Tibial nerve (tissue), 4 donors: ENCODE results near the gene NRXN3. TPM values are rescaled to one million over a fixed set of nuclear protein-coding genes. Genes with fewer than 3 reads are reported as not detected.

Experiments used
- DNase-seq, 2 donors: peaks; one replicate each; pipeline ENCODE4 v3.0.0-alpha.2; 2019; ENCODE audit warnings: low spot score in 2 of 2
- H3K27ac ChIP-seq, 4 donors: fragments of 200-600 bp; sonication (generic) in 3 of 4; one replicate each; pipeline ENCODE4 v1.5.1; 2017 to 2019; ENCODE audit warnings: mild to moderate bottlenecking in 1 of 4
- H3K27me3 ChIP-seq, 2 donors: fragments of 200-600 bp; sonication (generic) in 1 of 2; one replicate each; pipeline versions ENCODE4 v1.5.1 to v1.6.0; 2017 to 2019
- H3K36me3 ChIP-seq, 3 donors: fragments of 200-600 bp; sonication (generic); one replicate each; pipeline ENCODE4 v1.5.1; 2018 to 2019
- H3K4me1 ChIP-seq, 4 donors: fragments of 200-600 bp; sonication (generic) in 3 of 4; one replicate each; pipeline ENCODE4 v1.5.1; 2017 to 2019
- H3K4me3 ChIP-seq, 4 donors: fragments of 200-600 bp; sonication (generic) in 3 of 4; one replicate each; pipeline ENCODE4 v1.5.1; 2017 to 2019; ENCODE audit warnings: mild to moderate bottlenecking in 1 of 4, moderate library complexity in 1 of 4
- H3K9me3 ChIP-seq, 4 donors: fragments of 200-600 bp; sonication (generic) in 3 of 4; one replicate each; pipeline ENCODE4 v1.5.1; 2017 to 2019
- EP300 ChIP-seq, 2 donors: sonication (generic); formaldehyde crosslinking; IDR thresholded peaks; one replicate each; pipeline ENCODE4 v1.6.1; 2017; ENCODE audit warnings: antibody characterized with exemption in 2 of 2, mild to moderate bottlenecking in 1 of 2
- POLR2A ChIP-seq, 2 donors: fragments of 450-650 bp; IDR thresholded peaks; one replicate each; pipeline ENCODE4 v1.6.1; 2017; ENCODE audit warnings: antibody characterized with exemption in 2 of 2, mild to moderate bottlenecking in 2 of 2, moderate library complexity in 2 of 2
- WGBS, 2 donors: methylation state at CpG; one replicate each; pipeline ENCODE4 v1.1.5; 2018; 5-methylcytosine and 5-hydroxymethylcytosine counted together
- total RNA-seq, 4 donors: library from RNA; depleted of rRNA; stranded (reverse); fragments of >200 nt; gene quantifications; one replicate each; pipeline ENCODE4 v1.1.0, GENCODE V29; 2016
- TF ChIP-seq, protein P1 (sequence below), 5 experiments: fragments of 200-600 bp in 3 of 5; fragments of 450-650 bp in 2 of 5; sonication (generic) in 3 of 5; IDR thresholded peaks; one replicate each; pipeline ENCODE4 v1.5.1; 2016 to 2019; ENCODE audit warnings: antibody characterized with exemption in 5 of 5, mild to moderate bottlenecking in 3 of 5, moderate library complexity in 2 of 5

The NRXN3 gene
- total RNA-seq, 4 donors from 2014 or later: 16.7 to 52.2 (median 19.7) TPM

DNA sequence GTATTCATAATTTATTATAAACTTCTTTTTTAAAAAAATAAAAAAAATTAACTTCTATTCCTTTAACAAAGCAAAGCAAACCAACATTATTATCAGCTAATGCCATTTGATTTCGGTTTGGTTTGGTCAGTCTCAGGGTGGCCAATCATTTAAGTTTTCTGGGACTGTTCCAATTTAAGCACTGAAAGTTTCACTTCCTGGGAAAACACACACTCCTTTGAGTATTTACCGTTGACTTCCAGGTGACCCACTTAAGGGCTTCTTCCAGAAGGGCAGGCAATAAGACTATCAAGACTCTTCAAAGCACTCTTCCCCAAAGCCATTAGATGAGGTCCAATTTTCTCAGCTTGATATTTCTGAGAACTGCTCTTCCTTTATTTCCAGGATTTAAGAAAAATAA lies 1187.1 kb downstream of the NRXN3 start:
- TF ChIP-seq, protein P1, sequence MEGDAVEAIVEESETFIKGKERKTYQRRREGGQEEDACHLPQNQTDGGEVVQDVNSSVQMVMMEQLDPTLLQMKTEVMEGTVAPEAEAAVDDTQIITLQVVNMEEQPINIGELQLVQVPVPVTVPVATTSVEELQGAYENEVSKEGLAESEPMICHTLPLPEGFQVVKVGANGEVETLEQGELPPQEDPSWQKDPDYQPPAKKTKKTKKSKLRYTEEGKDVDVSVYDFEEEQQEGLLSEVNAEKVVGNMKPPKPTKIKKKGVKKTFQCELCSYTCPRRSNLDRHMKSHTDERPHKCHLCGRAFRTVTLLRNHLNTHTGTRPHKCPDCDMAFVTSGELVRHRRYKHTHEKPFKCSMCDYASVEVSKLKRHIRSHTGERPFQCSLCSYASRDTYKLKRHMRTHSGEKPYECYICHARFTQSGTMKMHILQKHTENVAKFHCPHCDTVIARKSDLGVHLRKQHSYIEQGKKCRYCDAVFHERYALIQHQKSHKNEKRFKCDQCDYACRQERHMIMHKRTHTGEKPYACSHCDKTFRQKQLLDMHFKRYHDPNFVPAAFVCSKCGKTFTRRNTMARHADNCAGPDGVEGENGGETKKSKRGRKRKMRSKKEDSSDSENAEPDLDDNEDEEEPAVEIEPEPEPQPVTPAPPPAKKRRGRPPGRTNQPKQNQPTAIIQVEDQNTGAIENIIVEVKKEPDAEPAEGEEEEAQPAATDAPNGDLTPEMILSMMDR (IDR thresholded peaks at IDR 0.05): no peak
- TF ChIP-seq EP300 (IDR thresholded peaks at IDR 0.05): no peak
- TF ChIP-seq POLR2A (IDR thresholded peaks at IDR 0.05): no peak
- Histone ChIP-seq H3K27me3 (no peaks in the 10 kb centered on the region), H3K27ac (no peak overlapping the region), H3K36me3 (no peaks in the 10 kb centered on the region), H3K4me3 (no peak overlapping the region), H3K9me3 (no peaks in the 10 kb centered on the region), H3K4me1 (peaks cover 0 to 6% (median 0%) of the 10 kb centered on the region in 4 donors)
- no peak for DNase-seq
- WGBS, 2 donors: 52 to 53% methylated on average over 2 of the region's 2 CpGs

DNA sequence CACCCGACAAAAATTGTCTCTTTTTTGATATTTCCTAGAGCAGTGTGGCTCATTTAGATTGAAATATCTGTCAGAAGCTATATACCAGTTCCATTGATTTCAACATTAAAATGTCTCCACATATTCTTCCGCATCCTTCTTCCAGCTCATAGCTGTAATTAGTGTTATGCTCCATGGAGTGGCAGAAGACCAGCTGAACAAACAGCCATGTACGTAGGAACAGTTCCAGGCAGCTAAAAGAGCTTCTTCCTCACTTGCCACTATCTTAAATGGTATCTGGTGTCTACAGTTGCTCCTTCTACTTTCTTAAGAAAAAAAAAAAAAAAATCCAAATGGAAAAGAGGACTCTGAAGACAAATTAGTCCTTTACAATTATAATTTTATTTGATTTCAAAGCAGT lies 1193.1 kb downstream of the NRXN3 start:
- Histone ChIP-seq H3K27me3 (no peaks in the 10 kb centered on the region), H3K27ac (no peak overlapping the region)

GRCh38 chr14:79369359-79370332 lies 1199.5 kb downstream of the NRXN3 start:
- no peaks in the 10 kb centered on the region for H3K4me1 ChIP-seq
- no peak for TF ChIP-seq POLR2A (IDR thresholded peaks at IDR 0.05)
- no peak for TF ChIP-seq EP300 (IDR thresholded peaks at IDR 0.05)
- TF ChIP-seq, protein P1 (IDR thresholded peaks at IDR 0.05): no peak
- H3K27ac ChIP-seq: no peak overlapping the region
- DNase-seq: no peak
- no peaks in the 10 kb centered on the region for H3K9me3 ChIP-seq
- H3K36me3 ChIP-seq: no peaks in the 10 kb centered on the region
- H3K27me3 ChIP-seq: no peaks in the 10 kb centered on the region
- no peak overlapping the region for H3K4me3 ChIP-seq
- WGBS, 2 donors: 80 to 84% methylated on average over 10 of the region's 10 CpGs

More for the DNA sequence above, 1193.1 kb downstream of the NRXN3 start:
- Histone ChIP-seq H3K9me3 (no peaks in the 10 kb centered on the region), H3K4me3 (no peak overlapping the region), H3K4me1 (no peaks in the 10 kb centered on the region), H3K36me3 (no peaks in the 10 kb centered on the region)
- 80 to 81% methylated on average over 3 of the region's 3 CpGs for WGBS, 2 donors
- TF ChIP-seq POLR2A (IDR thresholded peaks at IDR 0.05): no peak
- TF ChIP-seq, protein P1 (IDR thresholded peaks at IDR 0.05): no peak
- no peak for TF ChIP-seq EP300 (IDR thresholded peaks at IDR 0.05)
- no peak for DNase-seq

DNA sequence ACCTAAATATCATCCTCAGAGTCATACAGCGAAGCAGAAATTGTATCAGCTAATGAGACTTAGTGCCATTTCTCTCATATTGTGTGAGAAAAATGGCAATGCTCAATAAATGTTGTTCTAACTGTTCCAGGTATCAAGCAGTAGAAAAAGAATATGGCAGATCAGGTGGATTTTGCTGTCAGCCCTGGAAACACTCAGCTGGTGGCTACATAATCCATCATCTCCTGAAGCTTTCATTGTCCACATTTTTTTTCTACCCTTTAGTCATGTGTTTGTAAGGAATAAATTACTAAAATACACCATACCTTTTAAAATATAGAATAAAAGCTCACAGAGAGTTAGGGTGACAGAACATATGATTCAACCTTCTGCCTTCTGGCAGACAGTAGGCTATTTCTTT lies 1200.8 kb downstream of the NRXN3 start:
- no peaks in the 10 kb centered on the region for H3K27me3 ChIP-seq
- H3K4me1 ChIP-seq: no peaks in the 10 kb centered on the region
- no peak overlapping the region for H3K27ac ChIP-seq
- no peaks in the 10 kb centered on the region for H3K36me3 ChIP-seq
- no peak for DNase-seq
- H3K9me3 ChIP-seq: no peaks in the 10 kb centered on the region
- TF ChIP-seq, protein P1 (IDR thresholded peaks at IDR 0.05): no peak
- TF ChIP-seq EP300 (IDR thresholded peaks at IDR 0.05): no peak
- TF ChIP-seq POLR2A (IDR thresholded peaks at IDR 0.05): no peak
- H3K4me3 ChIP-seq: no peak overlapping the region
- 92 to 93% methylated on average over 1 of the region's 1 CpG for WGBS, 2 donors

DNA sequence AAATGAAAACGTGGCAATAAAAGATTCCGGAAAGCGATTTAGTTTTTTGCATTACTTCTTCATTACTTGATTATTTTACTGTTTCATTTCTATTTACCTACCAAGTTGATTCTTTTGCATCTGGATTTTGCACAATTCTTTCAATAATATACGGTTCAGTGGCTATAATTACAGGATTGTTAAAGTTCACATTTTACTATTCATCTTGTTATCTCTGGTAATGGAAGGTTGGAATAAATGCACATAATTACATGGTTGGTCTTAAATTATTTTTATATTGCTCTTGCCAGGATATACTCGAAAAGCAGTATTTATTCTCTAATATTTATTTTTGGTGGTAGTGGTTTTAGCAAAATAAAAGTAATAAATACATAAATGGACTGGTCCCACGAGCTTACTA lies 1203.3 kb downstream of the NRXN3 start:
- Histone ChIP-seq H3K4me1 (no peaks in the 10 kb centered on the region), H3K27ac (no peak overlapping the region)

More for the DNA sequence above, 1203.3 kb downstream of the NRXN3 start:
- 56 to 63% methylated on average over 6 of the region's 6 CpGs for WGBS, 2 donors
- DNase-seq: no peak
- H3K4me3 ChIP-seq: no peak overlapping the region
- TF ChIP-seq POLR2A (IDR thresholded peaks at IDR 0.05) (no peak), EP300 (IDR thresholded peaks at IDR 0.05) (no peak)
- TF ChIP-seq, protein P1 (IDR thresholded peaks at IDR 0.05): no peak
- H3K9me3 ChIP-seq: no peaks in the 10 kb centered on the region
- H3K27me3 ChIP-seq: no peaks in the 10 kb centered on the region
- H3K36me3 ChIP-seq: no peaks in the 10 kb centered on the region
